Measurements from ENCODE around the gene GOLM1. TPM values are rescaled to one million over a fixed set of nuclear protein-coding genes. Genes with fewer than 3 reads are reported as not detected.
"Not testable (repeated sequence)": the region's sequence is repeated elsewhere in the genome, so short reads cannot be mapped to it uniquely, and the experiment has no call there.

GOLM1 gene
- total RNA-seq, 1 donor from 2014 or later: 21.6 TPM

DNA sequence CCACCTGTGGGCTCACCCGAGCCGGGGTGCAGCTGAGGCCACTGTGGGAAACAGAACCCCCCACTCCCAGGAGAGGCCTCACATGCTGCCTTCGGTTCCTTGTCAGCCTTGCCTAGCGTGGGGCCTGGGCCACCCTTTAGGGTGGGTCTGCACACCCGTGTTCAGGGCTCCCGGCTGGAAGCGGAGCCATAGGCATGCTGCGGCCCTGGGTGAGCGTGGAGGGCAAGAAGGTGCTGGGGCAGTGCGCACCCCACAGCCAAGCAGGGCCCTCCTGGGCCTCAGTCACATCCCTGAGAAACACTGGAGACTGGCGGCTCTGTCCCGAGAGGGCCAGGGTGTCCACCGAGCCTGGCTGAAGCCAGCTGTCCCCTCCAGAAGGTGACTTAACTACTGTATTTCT is 41.9 kb downstream of the GOLM1 start:
- DNase-seq (ENCODE audit: low read depth) (no peak), FAIRE-seq (no peak)

GRCh38 chr9:86054695-86055094 is 44.7 kb downstream of the GOLM1 start:
- TF ChIP-seq, protein P1, sequence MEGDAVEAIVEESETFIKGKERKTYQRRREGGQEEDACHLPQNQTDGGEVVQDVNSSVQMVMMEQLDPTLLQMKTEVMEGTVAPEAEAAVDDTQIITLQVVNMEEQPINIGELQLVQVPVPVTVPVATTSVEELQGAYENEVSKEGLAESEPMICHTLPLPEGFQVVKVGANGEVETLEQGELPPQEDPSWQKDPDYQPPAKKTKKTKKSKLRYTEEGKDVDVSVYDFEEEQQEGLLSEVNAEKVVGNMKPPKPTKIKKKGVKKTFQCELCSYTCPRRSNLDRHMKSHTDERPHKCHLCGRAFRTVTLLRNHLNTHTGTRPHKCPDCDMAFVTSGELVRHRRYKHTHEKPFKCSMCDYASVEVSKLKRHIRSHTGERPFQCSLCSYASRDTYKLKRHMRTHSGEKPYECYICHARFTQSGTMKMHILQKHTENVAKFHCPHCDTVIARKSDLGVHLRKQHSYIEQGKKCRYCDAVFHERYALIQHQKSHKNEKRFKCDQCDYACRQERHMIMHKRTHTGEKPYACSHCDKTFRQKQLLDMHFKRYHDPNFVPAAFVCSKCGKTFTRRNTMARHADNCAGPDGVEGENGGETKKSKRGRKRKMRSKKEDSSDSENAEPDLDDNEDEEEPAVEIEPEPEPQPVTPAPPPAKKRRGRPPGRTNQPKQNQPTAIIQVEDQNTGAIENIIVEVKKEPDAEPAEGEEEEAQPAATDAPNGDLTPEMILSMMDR (IDR thresholded peaks at IDR 0.05; ENCODE audit: insufficient read depth, low read length, severe bottlenecking): no peak
- DNase-seq (ENCODE audit: low read depth): no peak
- H3K27me3 ChIP-seq (ENCODE audit: control insufficient read depth, insufficient read depth, low read length): no peaks in the 10 kb centered on the region
- no peak for FAIRE-seq
- H3K4me3 ChIP-seq (ENCODE audit: low read depth, low read length): no peak overlapping the region
- no peaks in the 10 kb centered on the region for H3K36me3 ChIP-seq (ENCODE audit: control insufficient read depth, insufficient read depth, low read length)

More for the DNA sequence above, 41.9 kb downstream of the GOLM1 start:
- TF ChIP-seq, protein P1 (IDR thresholded peaks at IDR 0.05; ENCODE audit: insufficient read depth, low read length, severe bottlenecking): no peak
- no peaks in the 10 kb centered on the region for H3K27me3 ChIP-seq (ENCODE audit: control insufficient read depth, insufficient read depth, low read length)
- no peaks in the 10 kb centered on the region for H3K36me3 ChIP-seq (ENCODE audit: control insufficient read depth, insufficient read depth, low read length)
- H3K4me3 ChIP-seq (ENCODE audit: low read depth, low read length): no peak overlapping the region

GRCh38 chr9:86052556-86053468 is 46.5 kb downstream of the GOLM1 start:
- Histone ChIP-seq H3K27me3 (ENCODE audit: control insufficient read depth, insufficient read depth, low read length) (no peaks in the 10 kb centered on the region), H3K4me3 (ENCODE audit: low read depth, low read length) (no peak overlapping the region), H3K36me3 (ENCODE audit: control insufficient read depth, insufficient read depth, low read length) (no peaks in the 10 kb centered on the region)
- FAIRE-seq: no peak
- TF ChIP-seq, protein P1 (IDR thresholded peaks at IDR 0.05; ENCODE audit: insufficient read depth, low read length, severe bottlenecking): no peak
- DNase-seq (ENCODE audit: low read depth): no peak

GRCh38 chr9:86048018-86048742 is 51.2 kb downstream of the GOLM1 start:
- not testable (repeated sequence) for FAIRE-seq; H3K4me3 ChIP-seq (ENCODE audit: low read depth, low read length); DNase-seq (ENCODE audit: low read depth); H3K36me3 ChIP-seq (ENCODE audit: control insufficient read depth, insufficient read depth, low read length); H3K27me3 ChIP-seq (ENCODE audit: control insufficient read depth, insufficient read depth, low read length)

GRCh38 chr9:86047361-86047760 is 52.0 kb downstream of the GOLM1 start:
- DNase-seq (ENCODE audit: low read depth) (no peak), FAIRE-seq (peak; percentile 28)
- H3K4me3 ChIP-seq (ENCODE audit: low read depth, low read length): no peak overlapping the region
- no peaks in the 10 kb centered on the region for H3K27me3 ChIP-seq (ENCODE audit: control insufficient read depth, insufficient read depth, low read length)
- no peaks in the 10 kb centered on the region for H3K36me3 ChIP-seq (ENCODE audit: control insufficient read depth, insufficient read depth, low read length)
- TF ChIP-seq, protein P1 (IDR thresholded peaks at IDR 0.05; ENCODE audit: insufficient read depth, low read length, severe bottlenecking): no peak

GRCh38 chr9:86046930-86047341 is 52.4 kb downstream of the GOLM1 start:
- no peak for DNase-seq (ENCODE audit: low read depth)
- Histone ChIP-seq H3K4me3 (ENCODE audit: low read depth, low read length) (no peak overlapping the region), H3K27me3 (ENCODE audit: control insufficient read depth, insufficient read depth, low read length) (no peaks in the 10 kb centered on the region), H3K36me3 (ENCODE audit: control insufficient read depth, insufficient read depth, low read length) (no peaks in the 10 kb centered on the region)
- TF ChIP-seq, protein P1 (IDR thresholded peaks at IDR 0.05; ENCODE audit: insufficient read depth, low read length, severe bottlenecking): no peak
- FAIRE-seq: no peak
